GM12875 (cell line): ENCODE measurements around the gene ZCCHC18.

Experiments used
- H3K4me3 ChIP-seq: one replicate; pipeline ENCODE4 v1.5.1; 2011; ENCODE audit warnings: low read depth, low read length, control low read depth
- CTCF ChIP-seq: IDR thresholded peaks from 2 replicates; pipeline ENCODE4 v1.5.1; 2011; ENCODE audit warnings: low read depth, mild to moderate bottlenecking, control low read depth, inconsistent platforms, low read length, moderate library complexity, borderline replicate concordance; ENCODE audit not compliant: insufficient read depth

The ZCCHC18 gene

GRCh38 chrX:104117759-104118158 is 5.4 kb downstream of the ZCCHC18 start:
- no peak overlapping the region for H3K4me3 ChIP-seq
- no peak for TF ChIP-seq CTCF

- no peak overlapping the region for H3K4me3 ChIP-seq
- no peak for TF ChIP-seq CTCF
Measured at GRCh38 chrX:104118765-104119164, 6.4 kb downstream of the ZCCHC18 start.

DNA sequence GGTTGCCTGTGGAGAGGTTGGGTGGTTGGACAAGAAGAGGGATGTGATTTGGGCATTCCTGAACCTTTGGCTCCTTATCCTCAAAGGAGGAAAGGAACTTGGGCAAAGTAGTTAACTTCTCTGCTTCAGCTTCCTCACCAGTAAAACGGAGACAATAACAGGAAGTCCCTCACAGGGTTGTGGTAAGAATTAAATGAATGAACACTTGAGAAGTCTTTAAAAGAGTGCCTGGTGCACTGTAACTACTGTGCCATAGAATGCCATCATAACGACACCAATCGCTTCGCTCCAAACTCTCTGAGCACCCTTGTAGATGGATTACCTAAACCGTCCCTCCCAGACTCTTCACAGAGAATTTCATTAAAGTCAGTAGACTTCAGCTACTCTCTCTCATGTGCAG is 10.5 kb downstream of the ZCCHC18 start:
- H3K4me3 ChIP-seq = no peak overlapping the region
- TF ChIP-seq CTCF = no peak

GRCh38 chrX:104126856-104127255 is 14.5 kb downstream of the ZCCHC18 start:
- no peak overlapping the region for H3K4me3 ChIP-seq
- no peak for TF ChIP-seq CTCF

DNA sequence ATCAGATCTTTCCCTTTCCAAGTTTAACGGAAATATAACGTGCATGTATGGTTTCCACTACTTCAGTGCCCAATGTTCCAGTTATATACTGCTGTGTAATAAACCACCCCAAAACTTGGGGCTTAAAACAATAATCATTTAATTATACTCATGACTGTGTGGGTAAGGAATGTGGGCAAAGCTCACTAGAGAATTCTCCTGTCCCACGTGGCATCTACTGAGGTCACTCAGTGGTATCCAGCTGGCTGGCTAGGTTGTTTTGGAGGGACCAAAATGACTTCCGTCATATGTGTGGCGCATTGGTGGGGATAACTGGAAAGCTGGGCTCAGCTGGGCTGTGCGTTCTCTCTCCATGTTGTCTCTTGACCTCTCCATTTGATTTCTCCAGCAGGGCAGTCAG is 18.5 kb downstream of the ZCCHC18 start:
- no peak overlapping the region for H3K4me3 ChIP-seq
- no peak for TF ChIP-seq CTCF

GRCh38 chrX:104134583-104135261 is 22.4 kb downstream of the ZCCHC18 start:
- no peak overlapping the region for H3K4me3 ChIP-seq
- TF ChIP-seq CTCF = no peak

- no peak for TF ChIP-seq CTCF
- no peak overlapping the region for H3K4me3 ChIP-seq
Measured at GRCh38 chrX:104135677-104136076, 23.4 kb downstream of the ZCCHC18 start.
